Liver (tissue), 3 donors: ENCODE measurements around the gene RAB23.

Experiments used
- CTCF ChIP-seq: fragments of 150-350 bp; IDR thresholded peaks from 2 replicates; pipeline ENCODE4 v1.5.1; 2017; ENCODE audit warnings: improper control_type of control experiment, low read depth, low read length; ENCODE audit not compliant: missing input control
- EGR1 ChIP-seq, 2 donors: IDR thresholded peaks; 2 replicates each; pipeline ENCODE4 v1.6.1; 2016 to 2018; ENCODE audit warnings: antibody characterized with exemption in 2 of 2, low read depth in 2 of 2
- TAF1 ChIP-seq: conservative IDR thresholded peaks from 2 replicates; pipeline ENCODE4 v1.6.1; 2016; ENCODE audit warnings: antibody characterized with exemption, mild to moderate bottlenecking
- YY1 ChIP-seq: IDR thresholded peaks from 2 replicates; pipeline ENCODE4 v1.6.1; 2016; ENCODE audit warnings: antibody characterized with exemption, mild to moderate bottlenecking
- TF ChIP-seq, protein P1 (sequence below): IDR thresholded peaks from 2 replicates; pipeline ENCODE4 v1.6.1; 2016; ENCODE audit warnings: antibody characterized with exemption
- donor health status: healthy.
- donor health status: healthy.

DNA sequence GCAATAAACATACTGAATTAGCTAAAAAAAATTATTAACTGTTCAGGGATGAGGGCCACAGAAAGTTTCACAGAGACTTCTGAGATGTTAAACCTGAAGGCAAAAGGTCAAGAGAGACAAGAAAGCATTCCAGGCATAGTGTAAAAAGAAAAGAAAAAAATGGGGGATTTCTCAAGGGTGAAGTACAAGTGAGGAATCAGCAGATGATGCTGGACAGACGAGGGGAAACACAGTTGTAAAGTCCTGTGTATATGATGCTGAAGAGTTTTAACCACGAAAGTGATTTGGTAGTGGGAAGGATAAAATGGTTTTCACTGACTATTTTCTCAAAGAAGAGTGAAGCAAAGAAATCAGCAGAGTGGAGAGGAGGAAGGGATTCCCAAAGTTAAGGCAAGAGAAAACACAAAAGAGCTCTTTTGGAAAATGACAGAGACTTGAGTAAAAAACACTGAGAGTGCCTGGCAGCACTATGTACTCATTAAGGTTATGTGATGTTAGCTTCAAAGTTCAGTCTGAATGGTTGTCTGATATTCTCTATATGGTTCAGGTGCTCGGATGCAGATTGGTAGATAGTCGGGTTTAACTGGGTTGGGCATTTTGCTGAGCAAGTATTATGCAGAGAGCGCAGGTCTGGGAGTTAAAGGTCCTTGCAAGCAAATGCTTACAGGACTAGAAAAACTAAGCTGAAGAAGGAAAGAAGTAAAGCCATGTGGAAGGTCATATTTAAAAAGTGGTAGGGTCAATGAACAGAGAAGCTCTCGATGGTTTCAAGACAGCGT is 16.4 kb downstream of the RAB23 start:
- TF ChIP-seq CTCF (no peak), TAF1 (no peak), EGR1 (IDR thresholded peaks at IDR 0.05; ENCODE audit: low read depth in 2 of 2) (no peak), YY1 (no peak)
- TF ChIP-seq, protein P1, sequence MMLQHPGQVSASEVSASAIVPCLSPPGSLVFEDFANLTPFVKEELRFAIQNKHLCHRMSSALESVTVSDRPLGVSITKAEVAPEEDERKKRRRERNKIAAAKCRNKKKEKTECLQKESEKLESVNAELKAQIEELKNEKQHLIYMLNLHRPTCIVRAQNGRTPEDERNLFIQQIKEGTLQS, result no peak
